Liver (tissue), 3 donors: ENCODE data around the gene SPATA13.
A peak's percentile ranks its signal among the peaks of the same experiment; 100 is the strongest.

Experiments used
- ATF3 ChIP-seq: IDR thresholded peaks from 2 replicates; pipeline ENCODE4 v1.6.1; 2016; ENCODE audit warnings: antibody characterized with exemption
- CTCF ChIP-seq: fragments of 150-350 bp; IDR thresholded peaks from 2 replicates; pipeline ENCODE4 v1.5.1; 2017; ENCODE audit warnings: improper control_type of control experiment, low read depth, low read length; ENCODE audit not compliant: missing input control
- EGR1 ChIP-seq, 2 donors: IDR thresholded peaks; 2 replicates each; pipeline ENCODE4 v1.6.1; 2016 to 2018; ENCODE audit warnings: antibody characterized with exemption in 2 of 2, low read depth in 2 of 2
- GABPA ChIP-seq, 2 donors: IDR thresholded peaks in 1 of 2; conservative IDR thresholded peaks in 1 of 2; 2 replicates each; pipeline ENCODE4 v1.6.1; 2016; ENCODE audit warnings: antibody characterized with exemption in 2 of 2, mild to moderate bottlenecking in 1 of 2, moderate library complexity in 1 of 2
- HNF4G ChIP-seq: IDR thresholded peaks from 2 replicates; pipeline ENCODE4 v1.6.1; 2016; ENCODE audit warnings: antibody characterized with exemption
- JUND ChIP-seq, 2 donors: IDR thresholded peaks; 2 replicates each; pipeline ENCODE4 v1.6.1; 2016; ENCODE audit warnings: antibody characterized with exemption in 2 of 2
- RAD21 ChIP-seq, 2 donors: IDR thresholded peaks; 2 replicates each; pipeline ENCODE4 v1.6.1; 2016; ENCODE audit warnings: antibody characterized with exemption in 2 of 2, mild to moderate bottlenecking in 2 of 2
- REST ChIP-seq: IDR thresholded peaks from 2 replicates; pipeline ENCODE4 v1.6.1; 2016; ENCODE audit warnings: antibody characterized with exemption, mild to moderate bottlenecking
- SP1 ChIP-seq: IDR thresholded peaks from 2 replicates; pipeline ENCODE4 v1.6.1; 2018; ENCODE audit warnings: antibody characterized with exemption, mild to moderate bottlenecking
- TAF1 ChIP-seq: conservative IDR thresholded peaks from 2 replicates; pipeline ENCODE4 v1.6.1; 2016; ENCODE audit warnings: antibody characterized with exemption, mild to moderate bottlenecking
- YY1 ChIP-seq: IDR thresholded peaks from 2 replicates; pipeline ENCODE4 v1.6.1; 2016; ENCODE audit warnings: antibody characterized with exemption, mild to moderate bottlenecking
- TF ChIP-seq, protein P1 (sequence below): IDR thresholded peaks from 2 replicates; pipeline ENCODE4 v1.6.1; 2016; ENCODE audit warnings: antibody characterized with exemption
- donor health status: healthy.
- donor health status: healthy.

DNA sequence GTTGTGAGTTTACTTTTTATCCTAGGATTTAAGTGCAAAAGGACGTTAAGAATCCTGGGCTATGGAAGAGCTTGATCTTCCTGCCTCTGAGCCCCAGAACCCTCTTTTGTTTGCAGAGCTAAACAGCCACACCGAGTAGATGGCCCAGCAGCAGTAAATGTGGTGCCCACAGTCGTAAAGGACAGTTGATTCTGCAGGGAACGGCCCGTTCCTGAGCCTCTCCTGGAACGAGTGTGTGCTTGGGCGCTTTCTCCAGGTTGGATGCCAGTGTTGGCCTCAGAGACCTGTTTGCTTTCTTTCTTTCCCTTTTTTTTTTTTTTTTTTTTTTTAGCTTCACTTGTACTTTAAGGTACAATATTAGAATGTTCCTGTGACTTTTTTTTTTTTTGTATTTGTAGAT is 41.7 kb downstream of the SPATA13 start:
- TF ChIP-seq CTCF, result no peak
- no peak for TF ChIP-seq SP1
- TF ChIP-seq TAF1, result no peak
- no peak for TF ChIP-seq HNF4G
- TF ChIP-seq REST, result no peak
- TF ChIP-seq, protein P1, sequence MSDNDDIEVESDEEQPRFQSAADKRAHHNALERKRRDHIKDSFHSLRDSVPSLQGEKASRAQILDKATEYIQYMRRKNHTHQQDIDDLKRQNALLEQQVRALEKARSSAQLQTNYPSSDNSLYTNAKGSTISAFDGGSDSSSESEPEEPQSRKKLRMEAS, result no peak
- peak in 1 of 2 donors; percentile 21 for TF ChIP-seq RAD21 (IDR thresholded peaks at IDR 0.05)
- TF ChIP-seq EGR1 (IDR thresholded peaks at IDR 0.05; ENCODE audit: low read depth in 2 of 2), result no peak
- TF ChIP-seq ATF3, result no peak
- TF ChIP-seq GABPA (IDR thresholded peaks at IDR 0.05 in 1 of 2, conservative IDR thresholded peaks at IDR 0.05 in 1 of 2), result no peak
- TF ChIP-seq YY1, result no peak
- TF ChIP-seq JUND (IDR thresholded peaks at IDR 0.05), result no peak
